ENCODE data around the gene TCF12. TPM values are rescaled to one million over a fixed set of nuclear protein-coding genes. Genes with fewer than 3 reads are reported as not detected.

TCF12 gene
- total and polyA plus RNA-seq, 2 of the 8 experiments (the other 6 are each of a cell fraction or from before 2014, with no cell fraction given): 85.8 to 101 TPM

DNA sequence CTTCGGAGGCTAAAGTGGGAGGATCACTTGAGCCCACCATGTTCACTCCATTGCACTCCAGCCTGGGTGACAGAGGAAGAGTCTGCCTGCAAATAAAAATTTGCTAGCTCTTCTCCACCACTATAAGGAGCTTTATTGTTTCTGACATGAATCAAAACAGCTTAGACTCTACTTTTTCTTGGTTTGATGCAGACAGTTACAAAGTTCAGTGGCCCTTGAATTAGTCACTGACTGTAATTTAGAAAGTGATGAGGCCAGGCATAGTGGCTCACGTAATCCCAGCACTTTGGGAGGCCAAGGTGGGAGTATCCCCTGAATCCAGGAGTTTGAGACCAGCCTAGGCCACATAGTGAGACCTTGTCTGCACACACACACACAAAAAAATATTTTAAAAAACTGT lies 285.5 kb downstream of the TCF12 start (continued):
- TF ChIP-seq CHD7 (IDR thresholded peaks at IDR 0.05; ENCODE audit: insufficient replicate concordance, low read length) (no peak), NANOG (IDR thresholded peaks at IDR 0.05; ENCODE audit: insufficient read depth, low read depth, low read length, poor library complexity, severe bottlenecking) (no peak), CHD2 (IDR thresholded peaks at IDR 0.05; ENCODE audit: low read length) (no peak), SP2 (IDR thresholded peaks at IDR 0.05; ENCODE audit: low read length) (no peak), ASH2L (IDR thresholded peaks at IDR 0.05; ENCODE audit: low read length) (no peak), BRCA1 (IDR thresholded peaks at IDR 0.05; ENCODE audit: low read depth, low read length) (no peak), SRF (IDR thresholded peaks at IDR 0.05; ENCODE audit: low read depth, low read length) (no peak), USF2 (IDR thresholded peaks at IDR 0.05; ENCODE audit: low read length) (no peak), TBP (IDR thresholded peaks at IDR 0.05; ENCODE audit: low read depth, low read length) (no peak), HDAC6 (IDR thresholded peaks at IDR 0.05; ENCODE audit: low read depth, low read length) (no peak)
- TF ChIP-seq, protein P1, sequence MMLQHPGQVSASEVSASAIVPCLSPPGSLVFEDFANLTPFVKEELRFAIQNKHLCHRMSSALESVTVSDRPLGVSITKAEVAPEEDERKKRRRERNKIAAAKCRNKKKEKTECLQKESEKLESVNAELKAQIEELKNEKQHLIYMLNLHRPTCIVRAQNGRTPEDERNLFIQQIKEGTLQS (IDR thresholded peaks at IDR 0.05; ENCODE audit: insufficient read depth, low read depth, low read length): no peak
